OCI-LY7 (cell line): ENCODE results near the gene CRYBB2. TPM values are rescaled to one million over a fixed set of nuclear protein-coding genes. Genes with fewer than 3 reads are reported as not detected.

Experiments
- BruUV-seq: library from RNA; stranded (reverse); fragments of 400-500 nt; replicated peaks from 2 replicates; lab custom pipeline; 2021; lab: Mats Ljungman, UMichigan
- CTCF ChIA-PET: fragments of 300-600 bp; sonication (Branson Sonifier 250); formaldehyde crosslinking; loops from one replicate; lab custom pipeline; 2022; ENCODE audit warnings: antibody characterized with exemption; ENCODE audit not compliant: unreplicated experiment; lab: Charles Lee
- POLR2A ChIA-PET: fragments of 300-600 bp; sonication (Branson Sonifier 250); formaldehyde crosslinking; loops from one replicate; lab custom pipeline; 2022; ENCODE audit warnings: antibody characterized with exemption; lab: Charles Lee
- DNase-seq: peaks from one replicate; pipeline ENCODE4 v3.0.0-alpha.2; 2015; ENCODE audit warnings: low spot score
- H2AFZ ChIP-seq: fragments of 200-600 bp; sonication (generic), shearing (Covaris generic); 2 replicates; pipeline ENCODE4 v1.6.1; 2014; ENCODE audit warnings: mild to moderate bottlenecking, antibody characterized with exemption, low read length, moderate library complexity
- H3K27ac ChIP-seq: fragments of 200-600 bp; sonication (generic); 2 replicates; pipeline ENCODE4 v1.5.1; 2014; ENCODE audit warnings: mixed run types, low read depth, mild to moderate bottlenecking, moderate library complexity, low read length, inconsistent platforms; ENCODE audit not compliant: poor library complexity, severe bottlenecking
- H3K36me3 ChIP-seq: fragments of 200-600 bp; sonication (generic); 2 replicates; pipeline ENCODE4 v1.6.1; 2014; ENCODE audit warnings: mild to moderate bottlenecking, antibody characterized with exemption, low read length, moderate library complexity, mixed read lengths; ENCODE audit not compliant: insufficient read depth
- H3K4me1 ChIP-seq: fragments of 200-600 bp; sonication (generic); 2 replicates; pipeline ENCODE4 v1.5.1; 2014; ENCODE audit warnings: mild to moderate bottlenecking, low read length; ENCODE audit not compliant: insufficient read depth, poor library complexity, severe bottlenecking
- H3K4me2 ChIP-seq: fragments of 200-600 bp; sonication (generic); 2 replicates; pipeline ENCODE4 v1.6.1; 2014; ENCODE audit warnings: mild to moderate bottlenecking, low read length
- H3K4me3 ChIP-seq: fragments of 200-600 bp; sonication (generic); 2 replicates; pipeline ENCODE4 v1.5.1; 2014; ENCODE audit warnings: mild to moderate bottlenecking, low read depth, low read length; ENCODE audit not compliant: poor library complexity, severe bottlenecking
- H3K79me2 ChIP-seq: fragments of 200-600 bp; sonication (generic); 2 replicates; pipeline ENCODE4 v1.6.1; 2016; ENCODE audit warnings: low read depth, mild to moderate bottlenecking, low read length, moderate library complexity, mixed read lengths; ENCODE audit not compliant: insufficient read depth
- H3K9me2 ChIP-seq: fragments of 200-600 bp; sonication (generic); 2 replicates; pipeline ENCODE4 v1.6.1; 2016; ENCODE audit warnings: mild to moderate bottlenecking, low read length, mixed read lengths; ENCODE audit not compliant: insufficient read depth
- H3K9me3 ChIP-seq: fragments of 200-600 bp; sonication (generic); 2 replicates; pipeline ENCODE4 v1.6.1; 2014; ENCODE audit warnings: mild to moderate bottlenecking, mixed run types, low read length, mixed read lengths
- H4K20me1 ChIP-seq: fragments of 200-600 bp; sonication (generic); 2 replicates; pipeline ENCODE4 v1.6.1; 2014; ENCODE audit warnings: mild to moderate bottlenecking, antibody characterized with exemption, low read length, moderate library complexity, mixed read lengths; ENCODE audit not compliant: insufficient read depth
- CTCF ChIP-seq: fragments of 200-600 bp; sonication (generic); conservative IDR thresholded peaks from 2 replicates; pipeline ENCODE4 v1.5.1; 2014; ENCODE audit warnings: mild to moderate bottlenecking, antibody characterized with exemption, low read length, moderate library complexity, mixed read lengths
- EZH2phosphoT487 ChIP-seq: fragments of 200-600 bp; sonication (generic); IDR thresholded peaks from 2 replicates; pipeline ENCODE4 v1.6.1; 2018; ENCODE audit warnings: low read depth, borderline replicate concordance, mild to moderate bottlenecking, mixed run types, antibody characterized with exemption, low read length, moderate library complexity, mixed read lengths
- intact Hi-C: fragments of 100-400 bp; cut with micrococcal nuclease; formaldehyde crosslinking; loops from one replicate; pipeline ENCODE4 v1.10.0; 2022; ENCODE audit not compliant: unreplicated experiment
- total RNA-seq, 2 experiments: library from RNA; depleted of rRNA in 1 of 2; stranded (reverse); fragments of >200 nt in 1 of 2; shearing (Covaris generic) in 1 of 2; gene quantifications; 2 replicates each; pipeline ENCODE4 v1.2.3, GENCODE V29; 2014 to 2022

Gene CRYBB2
- total RNA-seq, 2 experiments from 2014 or later: not detected

GRCh38 chr22:25206998-25207397 is 12.4 kb upstream of the CRYBB2 start:
- Histone ChIP-seq H3K36me3 (no peaks in the 10 kb centered on the region), H3K79me2 (no peaks in the 10 kb centered on the region), H3K4me2 (no peak overlapping the region), H3K4me3 (no peak overlapping the region), H4K20me1 (no peaks in the 10 kb centered on the region), H2AFZ (no peak overlapping the region), H3K27ac (no peak overlapping the region), H3K9me3 (no peaks in the 10 kb centered on the region), H3K9me2 (no peaks in the 10 kb centered on the region), H3K4me1 (no peaks in the 10 kb centered on the region)
- TF ChIP-seq EZH2phosphoT487: no peak
- TF ChIP-seq CTCF: no peak
- CTCF ChIA-PET: no interaction called here
- POLR2A ChIA-PET: no interaction called here
- intact Hi-C loops: no loop called here
- BruUV-seq: no TSS peak
- DNase-seq: no peak

DNA sequence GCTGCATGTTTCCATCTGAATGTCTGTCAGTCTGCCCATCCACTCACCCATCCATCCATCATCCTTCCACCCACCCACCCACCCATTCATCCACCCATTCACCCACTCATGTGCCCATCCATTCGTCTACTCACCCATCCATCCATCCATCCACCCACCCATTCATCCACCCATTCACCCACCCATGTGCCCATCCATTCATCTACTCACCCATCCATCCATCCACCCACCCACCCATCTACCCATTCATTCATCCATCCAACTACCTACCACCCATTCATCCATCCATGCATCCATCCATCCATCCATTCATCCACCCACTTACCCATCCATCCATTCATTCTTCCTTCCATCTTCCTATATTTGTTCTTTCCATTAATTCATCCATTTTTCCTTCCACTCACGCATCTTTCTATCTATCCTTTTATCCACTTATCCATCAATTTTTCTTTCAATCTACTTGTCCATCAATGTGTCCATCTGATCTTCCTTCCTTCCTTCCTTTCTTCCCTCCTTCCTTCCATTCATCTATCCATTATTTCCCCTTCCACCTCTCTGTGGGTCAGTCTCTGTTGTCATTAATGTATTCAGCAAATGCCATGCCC is 11.8 kb upstream of the CRYBB2 start:
- no peaks in the 10 kb centered on the region for H3K79me2 ChIP-seq
- intact Hi-C loops: no loop called here
- no peaks in the 10 kb centered on the region for H3K9me3 ChIP-seq
- no peak overlapping the region for H3K27ac ChIP-seq
- no peak overlapping the region for H3K4me2 ChIP-seq
- no peak for DNase-seq
- BruUV-seq: no TSS peak
- POLR2A ChIA-PET: no interaction called here
- no peaks in the 10 kb centered on the region for H4K20me1 ChIP-seq
- no peak overlapping the region for H3K4me3 ChIP-seq
- TF ChIP-seq CTCF (no peak), EZH2phosphoT487 (no peak)
- CTCF ChIA-PET: no interaction called here
- H3K9me2 ChIP-seq: no peaks in the 10 kb centered on the region
- H3K4me1 ChIP-seq: no peaks in the 10 kb centered on the region
- H2AFZ ChIP-seq: no peak overlapping the region
- H3K36me3 ChIP-seq: no peaks in the 10 kb centered on the region

DNA sequence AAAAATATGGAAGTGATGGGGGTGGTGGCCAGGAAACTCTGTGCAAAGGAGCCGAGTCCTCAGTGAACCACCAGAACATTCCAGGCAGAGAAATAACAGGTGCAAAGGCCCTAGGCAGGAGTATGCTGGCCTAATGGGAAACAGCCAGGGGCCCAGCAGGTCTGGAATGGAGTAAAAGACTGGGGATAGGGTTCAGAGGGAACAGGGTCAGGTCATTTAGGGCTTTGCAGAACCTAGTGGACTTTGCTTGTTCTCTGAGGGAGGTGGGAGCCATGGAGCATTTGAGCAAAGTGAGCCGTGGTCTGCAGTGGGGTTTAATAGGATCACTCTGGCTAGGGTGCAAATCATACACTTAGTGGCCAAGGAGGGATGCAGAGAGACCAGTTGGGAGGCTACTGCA is 11.1 kb upstream of the CRYBB2 start:
- TF ChIP-seq CTCF (no peak), EZH2phosphoT487 (no peak)
- Histone ChIP-seq H3K4me1 (no peaks in the 10 kb centered on the region), H3K27ac (no peak overlapping the region), H3K79me2 (no peaks in the 10 kb centered on the region), H2AFZ (no peak overlapping the region), H3K4me3 (no peak overlapping the region), H4K20me1 (no peaks in the 10 kb centered on the region), H3K9me2 (no peaks in the 10 kb centered on the region), H3K9me3 (no peaks in the 10 kb centered on the region), H3K4me2 (no peak overlapping the region), H3K36me3 (no peaks in the 10 kb centered on the region)
- POLR2A ChIA-PET: no interaction called here
- DNase-seq: no peak
- intact Hi-C loops: no loop called here
- BruUV-seq: no TSS peak
- CTCF ChIA-PET: no interaction called here
